Measurements from ENCODE around the gene FGD6. TPM values are rescaled to one million over a fixed set of nuclear protein-coding genes. Genes with fewer than 3 reads are reported as not detected.
A peak's percentile ranks its signal among the peaks of the same experiment; 100 is the strongest.

Gene FGD6
- total RNA-seq, 6 donors from 2014 or later: 14.7 to 36.1 (median 20.2) TPM

DNA sequence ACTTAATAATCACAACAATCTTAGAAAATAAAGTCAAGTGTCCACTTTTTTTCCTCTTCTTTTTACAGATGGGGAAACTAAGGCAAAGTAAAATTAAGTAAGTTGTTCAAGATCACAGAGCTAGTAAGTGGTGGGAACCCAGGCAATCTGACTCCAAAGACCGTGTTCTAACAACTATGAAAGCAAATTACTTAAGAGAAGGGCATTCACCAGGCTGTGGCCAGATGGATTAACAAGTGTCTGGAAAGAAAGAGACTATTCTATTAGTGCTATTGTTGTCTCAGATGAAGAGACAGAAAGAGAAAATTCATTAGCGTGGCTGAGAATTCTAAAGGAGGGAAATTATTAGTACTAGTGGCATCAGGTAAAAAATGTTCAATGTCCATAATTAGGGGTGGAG is 48.5 kb downstream of the FGD6 start:
- H3K4me1 ChIP-seq: peaks cover 16 to 24% (median 19%) of the 10 kb centered on the region in 4 donors
- H3K9me3 ChIP-seq: no peaks in the 10 kb centered on the region
- H3K36me3 ChIP-seq: peaks cover 0 to 5% (median 0%) of the 10 kb centered on the region in 4 donors
- 87 to 98% methylated on average over 2 of the region's 2 CpGs for WGBS, 2 donors
- no peak overlapping the region for H3K4me3 ChIP-seq
- TF ChIP-seq POLR2A (IDR thresholded peaks at IDR 0.05): no peak
- TF ChIP-seq, protein P1, sequence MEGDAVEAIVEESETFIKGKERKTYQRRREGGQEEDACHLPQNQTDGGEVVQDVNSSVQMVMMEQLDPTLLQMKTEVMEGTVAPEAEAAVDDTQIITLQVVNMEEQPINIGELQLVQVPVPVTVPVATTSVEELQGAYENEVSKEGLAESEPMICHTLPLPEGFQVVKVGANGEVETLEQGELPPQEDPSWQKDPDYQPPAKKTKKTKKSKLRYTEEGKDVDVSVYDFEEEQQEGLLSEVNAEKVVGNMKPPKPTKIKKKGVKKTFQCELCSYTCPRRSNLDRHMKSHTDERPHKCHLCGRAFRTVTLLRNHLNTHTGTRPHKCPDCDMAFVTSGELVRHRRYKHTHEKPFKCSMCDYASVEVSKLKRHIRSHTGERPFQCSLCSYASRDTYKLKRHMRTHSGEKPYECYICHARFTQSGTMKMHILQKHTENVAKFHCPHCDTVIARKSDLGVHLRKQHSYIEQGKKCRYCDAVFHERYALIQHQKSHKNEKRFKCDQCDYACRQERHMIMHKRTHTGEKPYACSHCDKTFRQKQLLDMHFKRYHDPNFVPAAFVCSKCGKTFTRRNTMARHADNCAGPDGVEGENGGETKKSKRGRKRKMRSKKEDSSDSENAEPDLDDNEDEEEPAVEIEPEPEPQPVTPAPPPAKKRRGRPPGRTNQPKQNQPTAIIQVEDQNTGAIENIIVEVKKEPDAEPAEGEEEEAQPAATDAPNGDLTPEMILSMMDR (IDR thresholded peaks at IDR 0.05): no peak
- TF ChIP-seq POLR2AphosphoS5 (IDR thresholded peaks at IDR 0.05): no peak
- no peak for TF ChIP-seq EP300 (IDR thresholded peaks at IDR 0.05)
- H3K27me3 ChIP-seq: no peaks in the 10 kb centered on the region
- DNase-seq (no peak), ATAC-seq (ENCODE audit: low FRiP score in 2 of 2) (no peak)
- peak overlapping the region in 2 of 4 donors; percentile 44 to 63 for H3K27ac ChIP-seq

DNA sequence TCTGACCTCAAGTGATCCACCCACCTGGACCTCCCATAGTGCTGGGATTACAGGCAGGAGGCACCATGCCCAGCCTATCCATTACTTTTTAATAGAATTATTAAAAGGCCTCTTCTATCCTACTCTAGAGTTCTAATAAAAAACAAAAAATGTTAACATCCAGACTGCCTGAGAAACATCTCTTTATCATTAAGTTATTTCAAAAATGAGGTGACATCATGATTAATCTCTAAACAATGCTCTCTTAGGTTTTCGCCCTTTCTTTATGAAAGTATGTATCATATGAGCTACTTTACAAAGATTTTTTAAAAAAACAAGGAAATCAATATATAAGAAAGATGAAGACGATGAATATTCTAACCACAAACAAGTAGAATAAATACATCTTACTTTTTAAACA is 52.6 kb downstream of the FGD6 start:
- Histone ChIP-seq H3K27ac (peak overlapping the region in 1 of 4 donors; percentile 44), H3K4me3 (no peak overlapping the region), H3K4me1 (peaks cover 0 to 8% (median 3%) of the 10 kb centered on the region in 4 donors), H3K9me3 (no peaks in the 10 kb centered on the region), H3K36me3 (no peaks in the 10 kb centered on the region), H3K27me3 (no peaks in the 10 kb centered on the region)
- WGBS, 2 donors: 84 to 85% methylated on average over 2 of the region's 2 CpGs
- TF ChIP-seq, protein P1 (IDR thresholded peaks at IDR 0.05): no peak
- TF ChIP-seq EP300 (IDR thresholded peaks at IDR 0.05) (no peak), POLR2AphosphoS5 (IDR thresholded peaks at IDR 0.05) (no peak), POLR2A (IDR thresholded peaks at IDR 0.05) (no peak)
- ATAC-seq (ENCODE audit: low FRiP score in 2 of 2) (no peak), DNase-seq (no peak)

DNA sequence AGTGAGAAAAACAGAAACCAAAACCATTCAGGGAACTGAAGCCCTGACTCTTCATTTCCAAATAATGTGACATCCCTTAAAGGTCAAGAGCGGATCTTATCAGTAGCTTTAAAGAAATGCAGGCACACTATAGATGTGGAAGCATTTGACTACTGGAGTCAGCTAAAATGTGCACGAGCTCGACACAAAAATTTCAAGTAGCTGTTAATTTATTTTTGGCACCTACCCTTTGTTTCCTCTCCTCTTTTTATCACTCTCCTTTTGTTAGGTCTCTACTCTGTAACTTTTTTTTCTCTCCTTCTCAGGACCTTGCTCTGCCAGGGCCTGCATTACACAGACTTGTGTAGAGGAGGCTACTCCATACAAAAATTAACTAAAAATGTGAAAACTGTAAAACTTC is 58.3 kb downstream of the FGD6 start:
- Histone ChIP-seq H3K4me3 (no peak overlapping the region), H3K36me3 (no peaks in the 10 kb centered on the region), H3K4me1 (peaks cover 0 to 10% (median 3%) of the 10 kb centered on the region in 4 donors), H3K9me3 (no peaks in the 10 kb centered on the region), H3K27ac (no peak overlapping the region), H3K27me3 (no peaks in the 10 kb centered on the region)
- TF ChIP-seq, protein P1 (IDR thresholded peaks at IDR 0.05): no peak
- no peak for TF ChIP-seq POLR2A (IDR thresholded peaks at IDR 0.05)
- no peak for TF ChIP-seq EP300 (IDR thresholded peaks at IDR 0.05)
- no peak for TF ChIP-seq POLR2AphosphoS5 (IDR thresholded peaks at IDR 0.05)
- 43 to 59% methylated on average over 3 of the region's 3 CpGs for WGBS, 2 donors
- no peak for ATAC-seq (ENCODE audit: low FRiP score in 2 of 2)
- DNase-seq: no peak

DNA sequence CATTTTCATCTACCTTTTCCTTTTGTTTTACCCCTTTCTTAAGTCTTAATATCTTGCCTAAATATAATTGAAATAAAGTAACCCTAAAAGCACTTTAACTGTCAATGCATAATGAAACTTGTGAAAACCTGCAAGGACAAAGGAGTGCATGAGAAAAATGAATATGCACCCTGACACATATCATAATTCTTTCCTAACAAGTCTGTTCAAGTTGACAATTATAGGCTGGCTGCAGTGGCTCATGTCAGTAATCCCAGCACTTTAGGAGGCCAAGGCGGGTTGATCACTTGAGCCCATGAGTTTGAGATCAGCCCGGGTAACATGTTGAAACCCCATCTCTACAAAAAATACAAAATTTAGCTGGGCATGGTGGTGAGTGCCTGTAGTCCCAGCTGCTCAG is 65.4 kb downstream of the FGD6 start:
- H3K27ac ChIP-seq: no peak overlapping the region
- H3K4me1 ChIP-seq: peaks cover 0 to 1% (median 0%) of the 10 kb centered on the region in 4 donors
- no peak for TF ChIP-seq EP300 (IDR thresholded peaks at IDR 0.05)
- no peak for TF ChIP-seq POLR2AphosphoS5 (IDR thresholded peaks at IDR 0.05)
- TF ChIP-seq POLR2A (IDR thresholded peaks at IDR 0.05): no peak
- TF ChIP-seq, protein P1 (IDR thresholded peaks at IDR 0.05): no peak
- ATAC-seq (ENCODE audit: low FRiP score in 2 of 2) (no peak), DNase-seq (no peak)
- 83 to 92% methylated on average over 2 of the region's 2 CpGs for WGBS, 2 donors
- H3K4me3 ChIP-seq: no peak overlapping the region
- H3K27me3 ChIP-seq: no peaks in the 10 kb centered on the region
- no peaks in the 10 kb centered on the region for H3K36me3 ChIP-seq
- H3K9me3 ChIP-seq: no peaks in the 10 kb centered on the region

DNA sequence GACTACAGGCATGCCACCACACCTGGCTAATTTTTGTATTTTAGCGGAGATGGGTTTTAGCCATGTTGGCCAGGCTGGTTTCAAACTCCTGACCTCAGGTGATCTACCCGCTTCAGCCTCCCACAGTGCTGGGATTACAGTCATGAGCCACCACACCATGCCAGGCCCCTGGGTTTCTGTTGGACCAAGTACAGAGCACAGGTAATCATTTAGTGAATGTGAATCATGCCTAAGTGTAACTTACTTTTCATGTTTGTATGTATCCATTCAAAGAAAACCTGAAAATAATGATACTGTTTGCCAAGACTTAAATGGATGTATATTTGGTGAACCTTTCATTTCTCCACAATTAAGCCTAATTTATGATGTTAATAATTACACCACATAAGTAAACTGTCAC is 65.9 kb downstream of the FGD6 start:
- no peak for ATAC-seq (ENCODE audit: low FRiP score in 2 of 2)
- peaks cover 0 to 4% (median 0%) of the 10 kb centered on the region in 4 donors for H3K4me1 ChIP-seq
- DNase-seq: no peak
- 94 to 100% methylated on average over 2 of the region's 2 CpGs for WGBS, 2 donors
- H3K27me3 ChIP-seq: no peaks in the 10 kb centered on the region
- TF ChIP-seq, protein P1 (IDR thresholded peaks at IDR 0.05): no peak
- TF ChIP-seq EP300 (IDR thresholded peaks at IDR 0.05) (no peak), POLR2AphosphoS5 (IDR thresholded peaks at IDR 0.05) (no peak), POLR2A (IDR thresholded peaks at IDR 0.05) (no peak)
- no peaks in the 10 kb centered on the region for H3K36me3 ChIP-seq
- H3K4me3 ChIP-seq: no peak overlapping the region
- no peak overlapping the region for H3K27ac ChIP-seq
- no peaks in the 10 kb centered on the region for H3K9me3 ChIP-seq

Data from upper lobe of left lung (tissue), 6 donors.